ENCODE measurements around the gene TDRD3. TPM values are rescaled to one million over a fixed set of nuclear protein-coding genes. Genes with fewer than 3 reads are reported as not detected.

TDRD3 gene
- total and polyA plus RNA-seq, 9 donors = 23.5 to 37.4 (median 27.5) TPM

DNA sequence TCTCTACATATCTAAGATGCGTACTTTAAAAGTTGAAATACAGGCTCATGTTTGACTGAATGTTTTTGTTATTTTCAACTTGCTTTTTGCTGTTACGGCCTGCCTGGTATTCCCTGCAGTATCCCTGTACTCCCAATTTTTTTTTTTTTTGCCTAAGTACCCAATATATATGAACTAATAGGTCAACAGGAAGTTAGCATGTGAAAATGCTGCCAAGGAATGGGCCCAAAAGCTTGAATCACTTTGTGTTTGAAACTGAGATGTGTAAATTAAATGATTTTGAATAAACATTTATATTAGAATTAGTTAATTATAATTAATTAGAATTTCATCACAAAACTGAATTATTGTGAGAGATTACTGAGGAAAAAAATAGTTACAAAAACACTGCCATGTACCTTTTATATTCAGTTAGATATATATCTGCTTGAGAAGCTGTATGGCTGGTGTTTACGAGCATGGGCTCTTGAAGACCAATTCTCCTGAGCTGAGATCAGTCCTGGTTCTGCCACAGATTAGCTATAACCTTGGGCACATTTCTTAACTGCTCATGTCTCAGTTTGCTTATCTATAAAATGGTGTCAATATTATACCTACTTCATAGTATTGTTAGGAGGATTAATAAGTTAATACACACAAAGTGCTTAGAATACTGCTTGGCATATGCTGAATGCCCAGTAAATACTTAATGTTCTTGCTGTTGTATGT lies 16.0 kb downstream of the TDRD3 start:
- WGBS (ENCODE audit: insufficient coverage) = no CpG with 5 or more reads among the region's 3 CpGs
- no peak for DNase-seq

DNA sequence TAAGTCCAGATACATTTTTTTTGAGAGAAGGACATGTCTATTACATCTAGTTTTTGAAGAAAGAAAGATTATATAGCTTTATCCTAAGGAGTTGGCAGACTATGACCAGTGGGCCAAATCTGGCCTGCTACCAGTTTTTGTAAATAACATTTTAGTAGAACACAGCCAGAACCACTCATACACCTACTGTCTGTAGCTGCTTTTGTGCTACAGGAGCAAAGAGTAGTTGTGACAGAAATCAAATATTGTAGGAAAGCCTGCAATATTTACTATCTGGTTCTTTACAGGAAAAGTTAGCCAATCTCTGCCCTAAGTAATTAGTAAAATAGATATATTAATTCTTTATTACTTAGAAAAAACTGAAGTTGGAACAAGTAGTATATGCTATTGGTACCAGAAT lies 17.2 kb downstream of the TDRD3 start:
- H3K4me1 ChIP-seq (ENCODE audit: control insufficient read depth, insufficient read depth, low read length) = no peaks in the 10 kb centered on the region
- no peak overlapping the region for H3K4me3 ChIP-seq (ENCODE audit: low read length)
- no peak for DNase-seq

More for the DNA sequence above, 16.0 kb downstream of the TDRD3 start:
- H3K36me3 ChIP-seq (ENCODE audit: control insufficient read depth, insufficient read depth, low read length) = no peaks in the 10 kb centered on the region
- H3K27ac ChIP-seq (ENCODE audit: low read length) = no peak overlapping the region
- H3K4me3 ChIP-seq (ENCODE audit: low read length) = no peak overlapping the region
- no peaks in the 10 kb centered on the region for H3K27me3 ChIP-seq (ENCODE audit: control insufficient read depth, insufficient read depth, low read length)
- H3K4me1 ChIP-seq (ENCODE audit: control insufficient read depth, insufficient read depth, low read length) = no peaks in the 10 kb centered on the region
- no peaks in the 10 kb centered on the region for H3K9me3 ChIP-seq (replicated peaks; ENCODE audit: control insufficient read depth, low read depth, low read length)

GRCh38 chr13:60417734-60418133 lies 20.7 kb downstream of the TDRD3 start:
- Histone ChIP-seq H3K4me1 (ENCODE audit: control insufficient read depth, insufficient read depth, low read length) (no peaks in the 10 kb centered on the region), H3K27ac (ENCODE audit: low read length) (no peak overlapping the region), H3K9me3 (replicated peaks; ENCODE audit: control insufficient read depth, low read depth, low read length) (no peaks in the 10 kb centered on the region), H3K4me3 (ENCODE audit: low read length) (no peak overlapping the region), H3K27me3 (ENCODE audit: control insufficient read depth, insufficient read depth, low read length) (no peaks in the 10 kb centered on the region), H3K36me3 (ENCODE audit: control insufficient read depth, insufficient read depth, low read length) (no peaks in the 10 kb centered on the region)
- no peak for DNase-seq
- WGBS (ENCODE audit: insufficient coverage) = 93% methylated on average over 2 of the region's 2 CpGs

More for the DNA sequence above, 17.2 kb downstream of the TDRD3 start:
- Histone ChIP-seq H3K27me3 (ENCODE audit: control insufficient read depth, insufficient read depth, low read length) (no peaks in the 10 kb centered on the region), H3K36me3 (ENCODE audit: control insufficient read depth, insufficient read depth, low read length) (no peaks in the 10 kb centered on the region), H3K27ac (ENCODE audit: low read length) (no peak overlapping the region), H3K9me3 (replicated peaks; ENCODE audit: control insufficient read depth, low read depth, low read length) (no peaks in the 10 kb centered on the region)

DNA sequence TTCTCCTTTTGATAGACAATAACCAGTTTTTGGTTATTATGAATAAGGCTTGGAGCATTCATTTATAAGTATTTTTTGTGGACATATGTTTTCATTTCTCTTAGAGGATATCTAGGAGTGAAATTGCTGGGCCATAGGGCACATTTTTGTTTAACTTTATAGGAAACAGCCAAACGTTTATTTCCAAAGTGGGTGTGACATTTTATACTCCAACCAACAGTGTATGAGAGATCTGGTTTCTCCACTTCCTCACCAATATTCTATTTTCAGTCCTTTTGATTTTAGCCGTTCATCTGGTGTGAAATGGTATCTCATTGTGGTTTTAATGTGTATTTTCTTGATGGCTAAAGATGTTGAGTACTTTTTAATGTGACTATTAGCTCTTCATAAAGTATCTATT lies 21.9 kb downstream of the TDRD3 start:
- Histone ChIP-seq H3K4me3 (ENCODE audit: low read length) (no peak overlapping the region), H3K27me3 (ENCODE audit: control insufficient read depth, insufficient read depth, low read length) (no peaks in the 10 kb centered on the region), H3K36me3 (ENCODE audit: control insufficient read depth, insufficient read depth, low read length) (no peaks in the 10 kb centered on the region), H3K4me1 (ENCODE audit: control insufficient read depth, insufficient read depth, low read length) (no peaks in the 10 kb centered on the region), H3K27ac (ENCODE audit: low read length) (no peak overlapping the region), H3K9me3 (replicated peaks; ENCODE audit: control insufficient read depth, low read depth, low read length) (no peaks in the 10 kb centered on the region)
- DNase-seq = no peak
- WGBS (ENCODE audit: insufficient coverage) = no CpG with 5 or more reads among the region's 2 CpGs

GRCh38 chr13:60425332-60425731 lies 28.3 kb downstream of the TDRD3 start:
- H3K4me1 ChIP-seq (ENCODE audit: control insufficient read depth, insufficient read depth, low read length) = no peaks in the 10 kb centered on the region
- DNase-seq = no peak
- WGBS (ENCODE audit: insufficient coverage) = no CpG with 5 or more reads among the region's 4 CpGs
- no peaks in the 10 kb centered on the region for H3K36me3 ChIP-seq (ENCODE audit: control insufficient read depth, insufficient read depth, low read length)
- H3K27ac ChIP-seq (ENCODE audit: low read length) = no peak overlapping the region
- no peaks in the 10 kb centered on the region for H3K9me3 ChIP-seq (replicated peaks; ENCODE audit: control insufficient read depth, low read depth, low read length)
- no peaks in the 10 kb centered on the region for H3K27me3 ChIP-seq (ENCODE audit: control insufficient read depth, insufficient read depth, low read length)
- H3K4me3 ChIP-seq (ENCODE audit: low read length) = no peak overlapping the region

DNA sequence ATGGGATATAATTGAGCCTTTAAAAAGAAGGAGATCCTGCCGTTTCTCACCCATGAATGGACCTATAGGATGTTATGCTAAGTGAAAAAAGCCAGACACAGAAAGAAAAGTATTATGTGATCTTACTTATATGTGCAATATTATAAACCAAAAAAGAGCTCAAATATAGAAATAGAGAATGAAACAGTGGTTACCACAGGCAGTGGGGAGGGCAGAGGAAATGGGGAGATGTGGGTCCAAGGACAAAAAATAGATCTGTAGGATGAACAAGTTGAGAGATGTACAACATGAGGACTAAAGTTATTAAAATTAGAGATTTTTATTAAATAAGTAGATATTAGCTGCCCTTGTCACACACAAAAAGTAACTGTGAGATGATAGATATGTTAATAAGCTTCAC lies 29.1 kb downstream of the TDRD3 start:
- Histone ChIP-seq H3K9me3 (replicated peaks; ENCODE audit: control insufficient read depth, low read depth, low read length) (no peaks in the 10 kb centered on the region), H3K27ac (ENCODE audit: low read length) (no peak overlapping the region), H3K36me3 (ENCODE audit: control insufficient read depth, insufficient read depth, low read length) (no peaks in the 10 kb centered on the region), H3K27me3 (ENCODE audit: control insufficient read depth, insufficient read depth, low read length) (no peaks in the 10 kb centered on the region), H3K4me1 (ENCODE audit: control insufficient read depth, insufficient read depth, low read length) (no peaks in the 10 kb centered on the region), H3K4me3 (ENCODE audit: low read length) (no peak overlapping the region)
- no CpG with 5 or more reads among the region's 1 CpG for WGBS (ENCODE audit: insufficient coverage)
- no peak for DNase-seq

GRCh38 chr13:60427285-60427684 lies 30.3 kb downstream of the TDRD3 start:
- H3K9me3 ChIP-seq (replicated peaks; ENCODE audit: control insufficient read depth, low read depth, low read length) = no peaks in the 10 kb centered on the region
- no CpG with 5 or more reads among the region's 5 CpGs for WGBS (ENCODE audit: insufficient coverage)
- DNase-seq = no peak
- H3K27me3 ChIP-seq (ENCODE audit: control insufficient read depth, insufficient read depth, low read length) = no peaks in the 10 kb centered on the region
- no peak overlapping the region for H3K4me3 ChIP-seq (ENCODE audit: low read length)
- H3K27ac ChIP-seq (ENCODE audit: low read length) = no peak overlapping the region
- H3K4me1 ChIP-seq (ENCODE audit: control insufficient read depth, insufficient read depth, low read length) = no peaks in the 10 kb centered on the region
- no peaks in the 10 kb centered on the region for H3K36me3 ChIP-seq (ENCODE audit: control insufficient read depth, insufficient read depth, low read length)

DNA sequence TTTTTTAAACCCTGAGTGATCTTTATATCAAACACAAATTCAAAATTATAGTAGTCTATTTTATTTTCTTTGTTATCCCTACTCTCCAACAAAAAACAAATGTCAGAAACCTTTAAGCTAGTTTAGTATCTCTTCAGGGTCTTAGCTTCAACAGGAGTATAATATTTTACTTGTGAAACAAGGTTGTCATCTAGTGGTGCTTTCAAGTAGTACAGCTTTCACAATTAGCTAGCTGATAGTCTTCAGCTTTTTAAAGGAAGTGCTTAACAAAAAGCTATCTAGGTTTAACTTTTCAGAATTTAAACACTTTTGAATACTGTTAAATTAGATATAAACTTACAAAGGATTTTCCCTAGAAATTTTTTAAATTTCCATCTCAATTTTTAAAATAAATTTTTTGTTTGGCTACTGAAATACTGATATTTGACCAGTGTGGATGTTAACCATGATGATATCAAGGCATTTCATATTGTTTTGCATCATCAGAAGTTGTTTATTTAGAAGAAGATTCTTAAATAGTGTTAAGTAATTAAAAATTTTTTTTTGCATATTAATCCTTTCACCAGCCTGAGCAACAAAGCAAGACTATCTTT lies 34.2 kb downstream of the TDRD3 start:
- no peaks in the 10 kb centered on the region for H3K36me3 ChIP-seq (ENCODE audit: control insufficient read depth, insufficient read depth, low read length)
- DNase-seq = peak; percentile 80
- H3K27me3 ChIP-seq (ENCODE audit: control insufficient read depth, insufficient read depth, low read length) = no peaks in the 10 kb centered on the region

GRCh38 chr13:60433505-60433904 lies 36.5 kb downstream of the TDRD3 start:
- no CpG with 5 or more reads among the region's 6 CpGs for WGBS (ENCODE audit: insufficient coverage)
- Histone ChIP-seq H3K4me3 (ENCODE audit: low read length) (no peak overlapping the region), H3K4me1 (ENCODE audit: control insufficient read depth, insufficient read depth, low read length) (no peaks in the 10 kb centered on the region), H3K9me3 (replicated peaks; ENCODE audit: control insufficient read depth, low read depth, low read length) (no peaks in the 10 kb centered on the region), H3K27ac (ENCODE audit: low read length) (no peak overlapping the region), H3K27me3 (ENCODE audit: control insufficient read depth, insufficient read depth, low read length) (no peaks in the 10 kb centered on the region), H3K36me3 (ENCODE audit: control insufficient read depth, insufficient read depth, low read length) (no peaks in the 10 kb centered on the region)
- no peak for DNase-seq

More for the DNA sequence above, 34.2 kb downstream of the TDRD3 start:
- Histone ChIP-seq H3K4me3 (ENCODE audit: low read length) (no peak overlapping the region), H3K27ac (ENCODE audit: low read length) (no peak overlapping the region), H3K9me3 (replicated peaks; ENCODE audit: control insufficient read depth, low read depth, low read length) (no peaks in the 10 kb centered on the region), H3K4me1 (ENCODE audit: control insufficient read depth, insufficient read depth, low read length) (no peaks in the 10 kb centered on the region)

DNA sequence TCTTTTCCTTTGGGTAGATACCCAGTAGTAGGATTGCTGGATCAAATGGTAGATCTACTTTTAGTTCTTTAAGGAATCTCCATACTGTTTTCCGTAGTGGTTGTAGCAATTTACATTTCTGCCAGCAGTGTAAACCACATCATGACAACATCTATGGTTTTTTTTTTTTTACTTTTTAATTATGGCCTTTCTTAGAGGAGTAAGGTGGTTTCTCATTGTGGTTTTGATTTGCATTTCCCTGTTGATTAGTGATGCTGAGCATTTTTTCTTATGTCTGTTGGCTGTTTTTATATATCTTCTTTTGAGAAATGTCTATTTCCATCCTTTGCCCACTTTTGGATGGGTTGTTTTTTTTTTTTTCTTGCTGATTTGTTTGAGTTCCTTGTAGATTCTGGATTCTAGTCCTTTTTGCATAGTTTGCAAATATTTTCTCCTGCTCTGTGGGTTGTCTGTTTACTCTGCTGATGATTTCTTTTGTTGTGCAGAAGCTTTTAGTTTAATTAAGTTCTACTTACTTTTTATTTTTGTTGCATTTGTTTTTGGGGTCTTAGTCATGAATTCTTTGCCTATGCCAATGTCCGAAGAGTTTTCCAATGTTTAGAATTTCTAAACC lies 38.8 kb downstream of the TDRD3 start:
- no CpG with 5 or more reads among the region's 2 CpGs for WGBS (ENCODE audit: insufficient coverage)

More for the DNA sequence above, 38.8 kb downstream of the TDRD3 start:
- Histone ChIP-seq H3K27ac (ENCODE audit: low read length) (no peak overlapping the region), H3K9me3 (replicated peaks; ENCODE audit: control insufficient read depth, low read depth, low read length) (no peaks in the 10 kb centered on the region), H3K27me3 (ENCODE audit: control insufficient read depth, insufficient read depth, low read length) (no peaks in the 10 kb centered on the region), H3K4me1 (ENCODE audit: control insufficient read depth, insufficient read depth, low read length) (no peaks in the 10 kb centered on the region), H3K36me3 (ENCODE audit: control insufficient read depth, insufficient read depth, low read length) (no peaks in the 10 kb centered on the region), H3K4me3 (ENCODE audit: low read length) (no peak overlapping the region)
- DNase-seq = no peak
